ENCODE data around the gene SPARCL1.
A peak's percentile ranks its signal among the peaks of the same experiment; 100 is the strongest.
"Not testable (repeated sequence)": the region's sequence is repeated elsewhere in the genome, so short reads cannot be mapped to it uniquely, and the experiment has no call there.

The SPARCL1 gene

GRCh38 chr4:87529187-87529586, at the start of gene SPARCL1:
SPARCL1 (minus strand) TSS chr4:87529376; CDS start chr4:87499574, 29,802 bp downstream.
- no peak for DNase-seq (ENCODE audit: low read depth)

- DNase-seq (ENCODE audit: low read depth), result no peak
Observed at GRCh38 chr4:87575983-87576382, 46.8 kb upstream of the SPARCL1 start.

GRCh38 chr4:87575408-87575807, 46.2 kb upstream of the SPARCL1 start:
- DNase-seq (ENCODE audit: low read depth), result no peak

GRCh38 chr4:87574996-87575395, 45.8 kb upstream of the SPARCL1 start:
- no peak for DNase-seq (ENCODE audit: low read depth)

- DNase-seq (ENCODE audit: low read depth), result not testable (repeated sequence)
Observed at GRCh38 chr4:87574376-87574775, 45.2 kb upstream of the SPARCL1 start.

GRCh38 chr4:87570290-87570805, 41.2 kb upstream of the SPARCL1 start:
- no peak for DNase-seq (ENCODE audit: low read depth)

- no peak for DNase-seq (ENCODE audit: low read depth)
Observed at GRCh38 chr4:87567191-87567590, 38.0 kb upstream of the SPARCL1 start.

GRCh38 chr4:87566276-87566675, 37.1 kb upstream of the SPARCL1 start:
- DNase-seq (ENCODE audit: low read depth), result no peak

- DNase-seq (ENCODE audit: low read depth), result no peak
Observed at GRCh38 chr4:87565746-87566145, 36.6 kb upstream of the SPARCL1 start.

- no peak for DNase-seq (ENCODE audit: low read depth)
Observed at GRCh38 chr4:87560802-87561201, 31.6 kb upstream of the SPARCL1 start.

GRCh38 chr4:87559090-87559837, 30.1 kb upstream of the SPARCL1 start:
- DNase-seq (ENCODE audit: low read depth), result peak; percentile 12

GRCh38 chr4:87557348-87557747, 28.2 kb upstream of the SPARCL1 start:
- DNase-seq (ENCODE audit: low read depth), result no peak

- DNase-seq (ENCODE audit: low read depth), result no peak
Observed at GRCh38 chr4:87555773-87556619, 26.8 kb upstream of the SPARCL1 start.

- no peak for DNase-seq (ENCODE audit: low read depth)
Observed at GRCh38 chr4:87553182-87553581, 24.0 kb upstream of the SPARCL1 start.

GRCh38 chr4:87551361-87551760, 22.2 kb upstream of the SPARCL1 start:
- no peak for DNase-seq (ENCODE audit: low read depth)

GRCh38 chr4:87547016-87547708, 18.0 kb upstream of the SPARCL1 start:
- no peak for DNase-seq (ENCODE audit: low read depth)

GRCh38 chr4:87545052-87545451, 15.9 kb upstream of the SPARCL1 start:
- DNase-seq (ENCODE audit: low read depth), result no peak

GRCh38 chr4:87543835-87544461, 14.8 kb upstream of the SPARCL1 start:
- no peak for DNase-seq (ENCODE audit: low read depth)

GRCh38 chr4:87542734-87543312, 13.6 kb upstream of the SPARCL1 start:
- no peak for DNase-seq (ENCODE audit: low read depth)

- DNase-seq (ENCODE audit: low read depth), result no peak
Observed at GRCh38 chr4:87541956-87542709, 13.0 kb upstream of the SPARCL1 start.

GRCh38 chr4:87541521-87541920, 12.3 kb upstream of the SPARCL1 start:
- DNase-seq (ENCODE audit: low read depth), result no peak
